NCI-H524 treated with DMSO at 0.1 percent for 48 hours (cell line): ENCODE results near the gene INTS7.
"Not testable (repeated sequence)": the region's sequence is repeated elsewhere in the genome, so short reads cannot be mapped to it uniquely, and the experiment has no call there.

Experiments used
- DNase-seq: peaks from one replicate; lab custom pipeline; 2025; lab: John Stamatoyannopoulos, UW

The INTS7 gene

DNA sequence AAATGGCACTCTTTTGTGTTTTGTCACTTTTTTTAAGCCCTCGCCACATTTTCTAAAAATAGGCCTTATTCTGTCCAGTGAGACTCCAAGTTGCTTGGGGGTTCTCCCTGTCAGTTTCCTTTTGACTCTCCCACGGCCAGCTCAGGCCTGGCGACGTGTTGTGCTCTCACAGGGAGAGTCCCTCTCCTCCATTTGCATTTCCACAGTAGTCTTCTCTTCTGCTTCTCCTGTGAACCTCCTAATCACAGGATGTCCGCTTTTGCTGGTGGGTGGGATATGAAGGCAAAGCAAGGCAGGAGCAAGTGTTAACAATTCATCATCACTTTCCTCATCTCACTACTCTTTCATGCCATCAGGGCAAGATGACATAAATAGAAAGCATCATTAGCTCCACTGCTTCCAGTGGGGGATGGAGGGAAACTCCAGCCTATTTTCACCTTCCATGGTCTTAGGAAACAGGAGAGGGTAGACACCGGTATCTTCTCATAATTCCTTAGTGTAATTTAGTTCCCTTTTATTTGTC, 99.8 kb downstream of the INTS7 start:
- no peak for DNase-seq

DNA sequence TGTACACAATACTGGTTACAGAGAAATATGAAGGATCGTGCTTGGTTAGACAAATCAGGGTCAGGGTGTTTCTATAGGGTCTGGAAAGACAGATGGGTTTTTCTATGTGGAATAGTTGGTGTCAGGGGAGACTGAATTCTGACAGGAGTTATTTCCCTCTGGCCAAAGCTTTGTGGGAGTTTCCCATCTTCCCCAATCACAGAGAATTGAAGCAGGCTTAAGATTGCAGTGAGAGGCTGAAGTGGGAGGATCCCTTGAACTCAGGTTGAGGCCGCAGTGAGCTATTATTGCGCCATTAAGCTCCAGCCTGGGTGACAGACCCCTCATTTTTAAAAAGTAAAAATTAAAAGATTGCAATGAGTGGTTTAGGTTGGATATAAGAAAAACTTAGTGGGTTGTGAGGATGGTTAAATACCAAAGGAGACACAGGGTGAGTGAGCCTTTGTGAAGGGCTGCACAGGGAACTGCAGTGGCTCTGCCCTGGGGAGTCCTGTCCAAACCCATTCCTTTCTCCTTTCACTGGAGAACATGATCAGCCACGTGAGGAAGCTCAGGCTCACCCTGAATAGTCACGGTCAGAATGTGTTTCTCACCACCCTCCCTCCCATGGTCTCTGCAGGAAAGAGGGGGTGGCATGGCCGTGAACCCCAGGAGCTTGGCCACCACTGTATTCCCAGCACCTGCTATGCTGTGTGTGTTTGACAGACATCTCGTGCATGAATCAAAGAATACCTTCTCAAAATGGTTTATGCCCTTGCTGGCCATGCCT, 101.2 kb downstream of the INTS7 start:
- no peak for DNase-seq

GRCh38 chr1:211932933-211933254, 102.5 kb downstream of the INTS7 start:
- DNase-seq: no peak

- no peak for DNase-seq
These were observed 103.0 kb downstream of the INTS7 start for GRCh38 chr1:211932231-211932932.

DNA sequence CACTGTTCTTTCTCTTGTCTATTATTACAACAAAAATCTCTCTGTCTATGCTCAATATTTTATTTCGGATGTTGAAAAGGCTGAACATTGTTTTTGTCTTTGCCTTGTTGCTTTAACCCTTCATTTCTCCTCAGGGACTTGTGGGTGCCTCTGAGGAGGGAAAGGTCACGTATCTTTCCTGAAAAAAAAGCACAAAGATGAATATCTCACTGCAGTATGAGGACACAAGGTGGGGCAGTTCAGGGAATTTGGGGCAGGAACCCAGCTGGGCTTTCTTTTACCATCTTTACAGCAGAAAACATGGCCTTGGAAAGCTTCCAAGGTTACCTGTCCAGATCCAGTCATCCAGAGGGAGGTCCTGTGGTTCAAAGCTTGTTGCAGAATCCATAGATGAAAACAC, 105.7 kb downstream of the INTS7 start:
- DNase-seq: no peak

DNA sequence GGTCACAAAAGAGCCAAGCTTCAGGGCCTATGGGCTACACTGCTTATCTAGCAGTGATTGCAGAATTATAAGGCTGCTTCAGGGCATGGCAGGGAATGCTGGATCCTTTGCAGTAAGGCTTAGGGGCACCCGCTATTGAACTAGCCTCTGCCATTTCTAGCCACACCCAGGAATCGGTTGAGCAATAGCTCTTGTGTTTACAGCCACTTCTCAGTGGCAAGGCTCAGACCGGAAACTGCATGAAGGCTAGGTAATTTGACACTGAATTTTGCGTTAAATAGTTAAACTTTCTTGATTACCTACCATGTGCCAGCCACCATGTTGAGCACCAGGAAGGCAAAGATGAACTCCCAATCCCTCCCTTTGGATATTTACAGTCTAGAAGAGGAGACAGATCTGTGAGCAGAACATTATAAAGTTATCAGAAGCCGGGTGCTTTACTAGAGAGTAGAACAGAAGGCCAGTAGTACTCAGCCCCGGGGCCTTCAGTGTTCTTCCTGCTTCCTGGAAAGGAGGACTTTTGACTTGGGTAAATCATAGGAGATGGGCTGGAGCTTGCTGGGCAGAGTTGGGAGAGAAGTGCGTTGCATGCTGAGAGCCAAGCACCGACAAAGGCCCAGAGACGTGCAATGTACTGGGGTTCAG, 106.2 kb downstream of the INTS7 start:
- no peak for DNase-seq

DNA sequence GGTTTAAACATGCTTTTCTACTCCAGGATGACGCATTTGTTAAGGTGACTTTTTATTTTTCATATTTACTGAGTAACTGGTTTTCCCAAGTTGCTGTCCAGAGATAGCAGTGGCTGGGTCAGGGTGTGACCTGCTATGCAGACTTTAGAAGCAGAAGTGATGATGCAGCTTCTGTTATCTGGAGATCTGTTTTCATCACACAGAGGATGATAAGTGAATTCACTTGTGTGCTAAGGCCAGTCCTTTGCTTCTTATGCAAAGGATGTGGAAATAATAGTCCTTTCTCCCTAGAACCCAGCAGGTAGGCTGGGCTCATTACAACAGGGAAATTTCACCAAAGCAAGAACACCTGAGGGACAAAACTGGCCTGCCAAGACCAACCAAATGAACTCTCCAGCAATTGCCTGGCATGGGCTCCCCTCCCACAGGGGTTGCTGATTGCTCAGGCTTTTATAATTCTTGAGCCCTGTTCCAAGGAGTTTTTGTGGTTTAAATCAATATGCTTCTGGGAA, 107.0 kb downstream of the INTS7 start:
- no peak for DNase-seq

DNA sequence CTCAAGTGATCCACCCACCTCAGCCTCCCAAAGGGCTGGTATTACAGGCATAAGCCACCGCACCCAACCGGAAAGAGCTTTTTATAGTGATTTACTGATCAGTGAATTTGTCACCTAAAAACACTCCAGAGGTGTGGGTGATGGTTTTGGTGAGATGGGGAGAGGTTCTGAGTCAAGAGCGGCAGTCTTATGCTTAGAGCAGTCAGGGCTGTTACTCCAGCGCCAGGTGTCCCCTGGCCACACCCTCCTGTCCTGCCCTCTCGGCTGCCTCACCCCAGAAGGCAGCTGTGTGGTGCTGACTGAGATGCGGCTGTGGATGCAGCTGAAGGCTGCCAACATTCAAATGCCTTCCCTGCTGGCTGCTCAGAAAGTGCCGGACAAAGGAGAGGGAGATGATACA, 110.3 kb downstream of the INTS7 start:
- no peak for DNase-seq

DNA sequence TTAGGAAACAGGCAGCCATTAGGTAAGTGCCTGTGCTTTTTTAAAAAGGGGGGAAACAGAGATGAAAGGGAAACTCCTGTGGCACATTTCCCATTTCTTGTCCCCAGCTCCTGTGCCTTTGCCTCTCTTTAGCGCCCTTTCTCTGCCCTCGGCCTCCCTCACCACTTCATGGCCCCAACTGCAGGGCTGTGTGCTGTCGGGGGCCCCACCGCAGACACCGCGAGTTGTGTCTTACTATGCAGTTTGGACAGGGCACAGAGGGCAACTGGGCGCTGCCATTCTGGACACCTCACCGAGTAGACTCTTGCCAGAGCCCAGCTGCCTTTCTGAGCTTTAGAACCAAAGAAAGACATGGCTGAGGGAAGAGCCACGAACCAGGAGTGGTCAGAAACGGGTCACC, 111.1 kb downstream of the INTS7 start:
- DNase-seq: no peak

DNA sequence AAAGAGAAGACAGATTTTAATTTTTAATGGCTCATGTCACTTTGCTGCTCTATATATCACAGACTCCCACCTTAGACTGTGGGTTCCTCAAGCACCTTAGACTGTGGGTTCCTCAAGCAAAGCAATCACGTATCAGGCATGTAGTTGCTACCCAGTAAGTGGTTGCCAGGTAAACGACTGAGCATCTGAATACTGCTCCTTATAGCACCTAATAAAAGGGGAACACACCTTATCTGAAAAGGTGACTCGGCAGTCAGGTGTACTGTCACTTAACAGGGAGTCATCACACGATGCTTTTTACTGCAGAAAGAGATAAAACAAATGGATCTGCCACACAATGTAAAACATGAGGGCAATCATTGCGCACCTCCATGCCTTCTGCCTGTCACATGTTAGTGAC, 112.3 kb downstream of the INTS7 start:
- no peak for DNase-seq

DNA sequence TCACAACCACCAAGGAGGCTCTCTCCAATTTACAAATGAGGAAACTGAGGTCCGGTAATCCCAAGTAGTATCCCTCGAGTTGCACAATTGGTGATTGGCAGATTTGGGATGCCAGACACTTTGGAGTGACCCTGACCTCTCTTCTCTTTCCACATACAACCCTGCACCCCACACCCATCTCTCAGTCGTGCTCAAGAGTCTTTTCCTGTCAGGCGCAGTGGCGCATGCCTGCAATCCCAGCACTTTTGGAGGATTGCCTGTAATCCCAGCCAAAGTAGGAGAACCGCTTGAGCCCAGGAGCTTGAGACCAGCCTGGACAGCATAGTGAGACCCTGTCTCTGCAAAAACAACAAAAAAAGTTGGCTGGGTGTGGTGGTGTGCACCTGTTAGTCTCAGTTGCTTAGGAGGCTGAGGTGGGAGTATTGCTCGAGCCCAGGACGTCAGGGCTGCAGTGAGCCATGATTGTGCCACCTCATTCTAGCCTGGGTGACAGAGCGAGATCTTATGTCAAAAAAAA, 113.7 kb downstream of the INTS7 start:
- no peak for DNase-seq

- no peak for DNase-seq
These were observed 114.6 kb downstream of the INTS7 start for GRCh38 chr1:211920602-211921226.

GRCh38 chr1:211920141-211920572, 115.2 kb downstream of the INTS7 start:
- DNase-seq: no peak

DNA sequence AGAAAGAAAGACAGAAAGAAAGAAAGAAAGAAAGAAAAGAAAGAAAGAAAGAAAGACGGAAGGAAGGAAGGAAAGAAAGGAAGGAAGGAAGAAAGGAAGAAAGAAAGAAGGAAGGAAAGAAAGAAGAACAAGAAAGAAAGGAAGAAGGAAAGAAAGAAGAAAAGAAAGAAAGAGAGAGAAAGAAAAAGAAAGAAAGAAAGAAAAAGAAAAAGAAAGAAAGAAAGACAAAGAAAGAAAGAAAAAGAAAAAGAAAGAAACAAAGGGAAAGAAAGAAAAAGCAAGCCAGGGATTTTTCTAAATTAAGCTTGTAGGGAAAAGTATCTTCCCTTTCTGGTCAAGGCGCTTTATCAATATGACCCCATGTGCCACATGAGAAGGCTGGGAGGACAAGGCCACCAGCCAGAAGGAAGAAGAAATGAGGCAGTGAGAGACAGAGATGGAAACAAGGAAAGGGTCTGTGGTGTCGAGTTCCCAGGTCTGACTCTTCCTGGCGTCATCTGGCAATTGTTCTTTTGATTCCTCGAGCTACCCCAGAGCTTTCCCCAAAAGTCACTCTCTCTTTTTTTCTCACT, 116.4 kb downstream of the INTS7 start:
- no peak for DNase-seq

DNA sequence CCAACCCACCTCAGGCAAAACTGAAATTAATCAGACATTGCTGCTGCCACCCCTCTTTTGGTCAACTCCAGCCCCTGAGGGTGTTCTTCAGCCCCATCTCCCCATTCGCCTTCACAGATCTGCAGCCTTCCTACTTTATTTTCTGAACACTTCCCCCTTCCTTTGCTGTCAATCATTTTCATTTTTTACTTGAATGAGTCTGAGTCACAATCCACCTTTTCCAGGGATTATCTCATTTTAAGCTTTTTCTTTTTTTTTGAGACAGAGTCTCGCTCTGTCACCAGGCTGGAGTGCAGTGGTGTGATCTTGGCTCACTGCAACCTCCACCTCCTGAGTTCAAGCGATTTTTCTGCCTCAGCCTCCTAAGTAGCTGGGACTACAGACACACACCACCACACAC, 118.9 kb downstream of the INTS7 start:
- DNase-seq: not testable (repeated sequence)

DNA sequence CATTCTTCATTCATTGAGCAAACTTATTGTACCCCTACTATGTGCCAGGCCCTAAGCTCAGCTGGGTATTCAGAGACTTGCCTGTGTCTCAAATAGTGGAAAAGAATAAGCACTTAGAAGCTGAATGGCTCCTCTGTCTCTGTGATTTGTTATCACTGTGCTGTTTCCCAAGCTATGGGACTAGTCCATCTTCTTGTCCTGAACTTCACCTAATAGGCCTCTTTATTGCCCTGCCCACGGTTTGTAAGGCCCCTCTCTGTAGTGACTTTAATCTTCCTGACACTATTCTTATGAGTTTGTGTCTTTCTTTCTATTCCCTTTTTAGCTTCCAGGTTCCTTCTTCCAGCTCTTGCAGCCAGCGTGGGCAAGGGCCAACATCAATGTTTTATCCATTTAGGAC, 119.4 kb downstream of the INTS7 start:
- no peak for DNase-seq

GRCh38 chr1:211912844-211913432, 122.4 kb downstream of the INTS7 start:
- no peak for DNase-seq

DNA sequence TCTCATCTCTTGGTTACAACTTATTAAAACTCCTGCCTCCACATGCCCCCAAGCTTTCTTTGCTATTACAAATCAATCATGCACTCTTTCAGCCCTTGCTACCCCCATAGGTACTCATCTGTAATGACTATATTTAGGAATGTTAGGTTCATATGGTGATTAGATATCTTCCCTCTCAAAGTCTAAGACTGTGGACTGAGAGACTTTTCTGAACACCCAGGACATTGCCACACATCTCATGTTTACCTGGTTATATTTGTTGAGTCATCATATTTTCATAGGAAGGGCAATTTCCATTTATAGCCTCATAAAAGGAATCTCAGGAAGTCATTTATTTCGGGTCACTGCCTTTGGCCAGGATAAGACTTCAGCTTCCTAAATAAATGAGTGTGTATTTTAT, 123.3 kb downstream of the INTS7 start:
- no peak for DNase-seq

- no peak for DNase-seq
These were observed 124.4 kb downstream of the INTS7 start for GRCh38 chr1:211910913-211911485.

- no peak for DNase-seq
These were observed 125.1 kb downstream of the INTS7 start for GRCh38 chr1:211910113-211910884.
